CD4-positive, alpha-beta T cell (primary cell): ENCODE data around the gene IRF5. TPM values are rescaled to one million over a fixed set of nuclear protein-coding genes. Genes with fewer than 3 reads are reported as not detected.

Experiments
- ATAC-seq: fragments of 200-7000 bp; cut with Tn5 transposase; one replicate; pipeline ENCODE4 v1.10.0; 2022; ENCODE audit warnings: mild to moderate bottlenecking; ENCODE audit not compliant: poor library complexity
- CTCF ChIA-PET: fragments of 350-600 bp; sonication (Branson Sonifier 250); formaldehyde crosslinking; loops from one replicate; lab custom pipeline; 2021; ENCODE audit warnings: antibody characterized with exemption, inconsistent platforms; lab: Charles Lee
- POLR2A ChIA-PET: fragments of 350-600 bp; sonication (Branson Sonifier 250); formaldehyde crosslinking; loops from one replicate; lab custom pipeline; 2021; ENCODE audit warnings: antibody characterized with exemption, inconsistent platforms; lab: Charles Lee
- DNase-seq, 14 experiments: peaks; one replicate each; pipeline ENCODE4 v3.0.0-alpha.2; 2013 to 2020; ENCODE audit warnings: mixed read lengths in 2 of 14
- H3K27ac ChIP-seq, 2 donors: one replicate each; pipeline versions ENCODE4 v1.5.1 to v1.7.0; 2013; ENCODE audit warnings: low read length in 2 of 2, low read depth in 1 of 2, mild to moderate bottlenecking in 1 of 2
- H3K27me3 ChIP-seq, 2 experiments: 1 replicate in 1 of 2; 2 replicates in 1 of 2; pipeline versions ENCODE4 v1.6.1 to v1.7.0; 2013; ENCODE audit warnings: low read length in 2 of 2, control low read depth in 1 of 2, mild to moderate bottlenecking in 1 of 2, moderate library complexity in 1 of 2; ENCODE audit not compliant: insufficient read depth in 2 of 2, control insufficient read depth in 1 of 2
- H3K36me3 ChIP-seq: one replicate; pipeline ENCODE4 v1.6.1; 2013; ENCODE audit warnings: low read length, control low read depth; ENCODE audit not compliant: insufficient read depth
- H3K4me1 ChIP-seq: one replicate; pipeline ENCODE4 v1.6.1; 2013; ENCODE audit warnings: low read length, control low read depth; ENCODE audit not compliant: insufficient read depth
- H3K4me3 ChIP-seq: one replicate; pipeline ENCODE4 v1.5.1; 2013; ENCODE audit warnings: mild to moderate bottlenecking, low read length, moderate library complexity
- H3K9me3 ChIP-seq, 2 experiments: 1 replicate in 1 of 2; 2 replicates in 1 of 2; pipeline versions ENCODE4 v1.6.1 to v1.7.0; 2013; ENCODE audit warnings: low read length in 2 of 2, mild to moderate bottlenecking in 2 of 2, control low read depth in 1 of 2, moderate library complexity in 1 of 2; ENCODE audit not compliant: control insufficient read depth in 1 of 2, insufficient read depth in 1 of 2
- H3K27ac Mint-ChIP-seq: one replicate; pipeline ENCODE4 v1.8.0; 2020; ENCODE audit warnings: mixed read lengths
- H3K27me3 Mint-ChIP-seq: one replicate; pipeline ENCODE4 v1.8.0; 2021; ENCODE audit warnings: mixed read lengths
- H3K36me3 Mint-ChIP-seq: one replicate; pipeline ENCODE4 v1.8.0; 2021; ENCODE audit warnings: low read depth, mixed read lengths
- H3K4me1 Mint-ChIP-seq: one replicate; pipeline ENCODE4 v1.8.0; 2021; ENCODE audit warnings: low read depth, mixed read lengths
- H3K4me3 Mint-ChIP-seq: one replicate; pipeline ENCODE4 v1.8.0; 2020; ENCODE audit warnings: mild to moderate bottlenecking, mixed read lengths
- H3K9me3 Mint-ChIP-seq: one replicate; pipeline ENCODE4 v1.8.0; 2020; ENCODE audit warnings: mixed read lengths
- intact Hi-C, 2 experiments: fragments of 100-400 bp; cut with DNase I in 1 of 2; cut with micrococcal nuclease in 1 of 2; formaldehyde crosslinking; loops; one replicate each; pipeline versions ENCODE4 v1.15.1 to v1.9.0; 2023 to 2025; cut with DNase I, micrococcal nuclease
- total RNA-seq, 174 experiments: library from RNA in 2 of 174; stranded (reverse) in 2 of 174; gene quantifications; one replicate each; pipeline ENCODE4 v1.2.3 and lab custom pipeline; 2021 to 2026
- TF ChIP-seq, protein P1 (sequence below): fragments of 200-600 bp; IDR thresholded peaks from one replicate; pipeline ENCODE4 v1.8.0; 2022; ENCODE audit warnings: antibody characterized with exemption, mild to moderate bottlenecking

The IRF5 gene
- total RNA-seq, 2 experiments from 2014 or later: 1.7 to 1.8 TPM

DNA sequence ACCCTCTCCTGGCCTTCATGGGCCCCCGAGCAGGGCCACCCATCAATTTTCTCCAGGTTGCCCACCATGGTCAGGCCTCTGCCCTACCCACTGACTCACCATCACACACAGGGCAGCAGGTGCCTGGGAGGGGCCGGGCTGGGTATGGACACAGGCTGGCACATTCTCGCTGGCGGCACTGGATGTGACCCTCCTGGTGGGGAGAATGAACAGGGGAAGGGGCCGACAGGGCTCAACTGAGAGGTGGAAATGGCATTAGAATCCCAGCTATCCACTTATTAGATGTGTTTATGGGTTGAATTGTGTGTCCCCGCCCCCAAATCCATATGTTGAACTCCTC is 43.7 kb upstream of the IRF5 start:
- CTCF ChIA-PET: no interaction called here

DNA sequence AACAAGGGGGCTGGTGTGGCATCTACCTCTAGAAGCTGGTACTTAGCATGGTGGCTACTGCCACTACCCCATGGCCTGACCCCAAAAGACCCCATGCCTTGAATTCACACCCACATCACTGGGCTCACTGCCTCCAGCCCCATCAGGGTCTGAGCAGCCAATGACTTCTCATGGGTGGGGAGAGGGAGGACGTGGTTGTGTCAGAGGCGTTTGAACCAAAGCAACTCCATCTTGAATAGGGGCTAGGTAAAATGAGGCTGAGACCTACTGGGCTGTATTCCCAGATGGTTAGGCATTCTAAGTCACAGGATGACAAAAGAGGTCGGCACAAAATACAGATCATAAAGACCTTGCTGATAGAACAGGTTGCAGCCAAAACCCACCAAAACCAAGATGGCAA is 42.4 kb upstream of the IRF5 start:
- no peak for ATAC-seq
- H3K9me3 Mint-ChIP-seq: no peaks in the 10 kb centered on the region
- peaks cover 7% of the 10 kb centered on the region for H3K4me1 ChIP-seq
- peaks cover 4 to 9% of the 10 kb centered on the region in 2 experiments for H3K9me3 ChIP-seq
- no peak overlapping the region for H3K4me3 ChIP-seq
- no peak overlapping the region for H3K4me3 Mint-ChIP-seq
- no peaks in the 10 kb centered on the region for H3K36me3 ChIP-seq
- intact Hi-C loops: no loop called here
- ChIA-PET POLR2A (no interaction called here), CTCF (no interaction called here)
- H3K36me3 Mint-ChIP-seq: no peaks in the 10 kb centered on the region
- H3K27me3 ChIP-seq: peaks cover 6 to 9% of the 10 kb centered on the region in 2 experiments
- DNase-seq: no peak
- no peak overlapping the region for H3K27ac Mint-ChIP-seq
- no peaks in the 10 kb centered on the region for H3K4me1 Mint-ChIP-seq
- H3K27me3 Mint-ChIP-seq: peaks cover 5% of the 10 kb centered on the region
- H3K27ac ChIP-seq: no peak overlapping the region
- TF ChIP-seq, protein P1, sequence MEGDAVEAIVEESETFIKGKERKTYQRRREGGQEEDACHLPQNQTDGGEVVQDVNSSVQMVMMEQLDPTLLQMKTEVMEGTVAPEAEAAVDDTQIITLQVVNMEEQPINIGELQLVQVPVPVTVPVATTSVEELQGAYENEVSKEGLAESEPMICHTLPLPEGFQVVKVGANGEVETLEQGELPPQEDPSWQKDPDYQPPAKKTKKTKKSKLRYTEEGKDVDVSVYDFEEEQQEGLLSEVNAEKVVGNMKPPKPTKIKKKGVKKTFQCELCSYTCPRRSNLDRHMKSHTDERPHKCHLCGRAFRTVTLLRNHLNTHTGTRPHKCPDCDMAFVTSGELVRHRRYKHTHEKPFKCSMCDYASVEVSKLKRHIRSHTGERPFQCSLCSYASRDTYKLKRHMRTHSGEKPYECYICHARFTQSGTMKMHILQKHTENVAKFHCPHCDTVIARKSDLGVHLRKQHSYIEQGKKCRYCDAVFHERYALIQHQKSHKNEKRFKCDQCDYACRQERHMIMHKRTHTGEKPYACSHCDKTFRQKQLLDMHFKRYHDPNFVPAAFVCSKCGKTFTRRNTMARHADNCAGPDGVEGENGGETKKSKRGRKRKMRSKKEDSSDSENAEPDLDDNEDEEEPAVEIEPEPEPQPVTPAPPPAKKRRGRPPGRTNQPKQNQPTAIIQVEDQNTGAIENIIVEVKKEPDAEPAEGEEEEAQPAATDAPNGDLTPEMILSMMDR: no peak

More for the DNA sequence above, 43.7 kb upstream of the IRF5 start:
- Histone ChIP-seq H3K9me3 (peaks cover 0 to 9% of the 10 kb centered on the region in 2 experiments), H3K27ac (no peak overlapping the region), H3K4me1 (peaks cover 7% of the 10 kb centered on the region), H3K27me3 (peaks cover 15 to 18% of the 10 kb centered on the region in 2 experiments), H3K4me3 (no peak overlapping the region), H3K36me3 (no peaks in the 10 kb centered on the region)
- no peak overlapping the region for H3K27ac Mint-ChIP-seq
- POLR2A ChIA-PET: no interaction called here
- H3K27me3 Mint-ChIP-seq: peaks cover 15% of the 10 kb centered on the region
- ATAC-seq: no peak
- H3K9me3 Mint-ChIP-seq: no peaks in the 10 kb centered on the region
- H3K4me1 Mint-ChIP-seq: no peaks in the 10 kb centered on the region
- intact Hi-C loops: no loop called here
- DNase-seq: no peak
- no peak overlapping the region for H3K4me3 Mint-ChIP-seq
- TF ChIP-seq, protein P1: no peak
- H3K36me3 Mint-ChIP-seq: no peaks in the 10 kb centered on the region

DNA sequence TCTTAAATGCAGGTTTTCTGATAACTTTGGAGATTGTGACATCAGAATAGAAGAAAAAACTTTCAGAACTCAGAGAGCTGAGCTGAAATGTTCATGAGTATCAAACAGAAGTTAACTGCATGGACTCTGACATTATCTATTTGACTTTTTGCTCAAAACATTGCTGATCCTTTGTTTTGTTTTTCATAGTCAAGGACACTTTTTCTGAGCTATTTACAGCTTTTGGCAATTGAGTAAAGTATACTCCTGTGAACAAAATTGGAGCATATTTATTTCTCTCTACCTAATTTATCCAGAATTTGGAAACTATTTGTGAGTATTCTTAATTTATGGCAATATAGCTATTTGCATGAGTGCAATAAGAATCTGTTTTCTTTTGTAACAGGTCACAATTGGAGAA is 38.3 kb upstream of the IRF5 start:
- TF ChIP-seq, protein P1: no peak
- no peak for ATAC-seq
- POLR2A ChIA-PET: no interaction called here
- H3K27ac ChIP-seq: no peak overlapping the region
- H3K9me3 Mint-ChIP-seq: no peaks in the 10 kb centered on the region
- H3K36me3 Mint-ChIP-seq: no peaks in the 10 kb centered on the region
- no peak overlapping the region for H3K4me3 Mint-ChIP-seq
- peaks cover 14% of the 10 kb centered on the region for H3K27me3 Mint-ChIP-seq
- no peaks in the 10 kb centered on the region for H3K4me1 Mint-ChIP-seq
- no peak overlapping the region for H3K27ac Mint-ChIP-seq
- peaks cover 0 to 4% of the 10 kb centered on the region in 2 experiments for H3K9me3 ChIP-seq
- intact Hi-C loops: no loop called here
- H3K4me3 ChIP-seq: no peak overlapping the region
- H3K36me3 ChIP-seq: no peaks in the 10 kb centered on the region
- no peak for DNase-seq
- peaks cover 2% of the 10 kb centered on the region for H3K4me1 ChIP-seq
- CTCF ChIA-PET: interaction anchor here (1.0 to 1.7 kb wide), 2 partner anchors 16 to 192 kb away, joined by 3 to 4 read pairs; no protein-coding TSS in a partner anchor
- no peaks in the 10 kb centered on the region for H3K27me3 ChIP-seq
